Cardiac muscle cell (in vitro differentiated cells and primary cell): ENCODE measurements around the gene ITGB1BP1. TPM values are rescaled to one million over a fixed set of nuclear protein-coding genes. Genes with fewer than 3 reads are reported as not detected.

Experiments used
- DNase-seq, 2 donors: peaks; one replicate each; pipeline versions ENCODE4 v3.0.0 to v3.0.0-alpha.2; 2010 to 2017; ENCODE audit warnings: low read depth in 1 of 2, low spot score in 1 of 2
- H3K27ac ChIP-seq: fragments of 200-600 bp; sonication (generic); 2 replicates; pipeline ENCODE4 v1.5.1; 2016
- H3K27me3 ChIP-seq: fragments of 200-600 bp; sonication (generic); 2 replicates; pipeline ENCODE4 v1.6.0; 2016; ENCODE audit warnings: control low read depth
- H3K36me3 ChIP-seq: fragments of 200-600 bp; sonication (generic); 2 replicates; pipeline ENCODE4 v1.5.1; 2016; ENCODE audit warnings: control low read depth
- H3K4me1 ChIP-seq: fragments of 200-600 bp; sonication (generic); 2 replicates; pipeline ENCODE4 v1.8.1; 2017; ENCODE audit warnings: low read depth, mild to moderate bottlenecking, mixed run types
- H3K4me3 ChIP-seq: fragments of 200-600 bp; sonication (generic); 2 replicates; pipeline ENCODE4 v1.5.1; 2016; ENCODE audit warnings: mild to moderate bottlenecking
- H3K9me3 ChIP-seq: fragments of 200-600 bp; sonication (generic); 2 replicates; pipeline ENCODE4 v1.5.1; 2017; ENCODE audit warnings: low read depth, mild to moderate bottlenecking, control low read depth
- CTCF ChIP-seq: IDR thresholded peaks from 2 replicates; pipeline ENCODE4 v1.5.1; 2012; ENCODE audit warnings: low read depth, mild to moderate bottlenecking, low read length
- polyA plus RNA-seq: library from polyadenylated mRNA; unstranded; fragments of >200 nt; fragmentation: Nextera tagmentation; extraction: Ambion mirVana; gene quantifications from 2 replicates; pipeline ENCODE4 v1.2.1, GENCODE V29; 2016
- total RNA-seq: library from RNA; depleted of rRNA; stranded (reverse); fragments of >200 nt; gene quantifications from 2 replicates; pipeline ENCODE4 v1.2.3, GENCODE V29; 2016

Gene ITGB1BP1
- total and polyA plus RNA-seq, 2 experiments from 2014 or later, result 30.9 to 138 TPM

- Histone ChIP-seq H3K27me3 (no peaks in the 10 kb centered on the region), H3K4me3 (no peak overlapping the region), H3K9me3 (no peaks in the 10 kb centered on the region), H3K27ac (no peak overlapping the region), H3K36me3 (peaks cover 8% of the 10 kb centered on the region), H3K4me1 (no peaks in the 10 kb centered on the region)
- TF ChIP-seq CTCF, result no peak
- DNase-seq, result no peak
Observed at GRCh38 chr2:9465170-9465569, 41.8 kb upstream of the ITGB1BP1 start.

GRCh38 chr2:9463698-9464034 is 40.3 kb upstream of the ITGB1BP1 start:
- Histone ChIP-seq H3K27ac (peak overlapping the region; percentile 49), H3K4me3 (no peak overlapping the region), H3K9me3 (no peaks in the 10 kb centered on the region), H3K27me3 (no peaks in the 10 kb centered on the region), H3K4me1 (no peaks in the 10 kb centered on the region), H3K36me3 (peaks cover 4% of the 10 kb centered on the region)
- DNase-seq, result no peak
- no peak for TF ChIP-seq CTCF

GRCh38 chr2:9462886-9463697 is 39.8 kb upstream of the ITGB1BP1 start:
- H3K4me1 ChIP-seq, result no peaks in the 10 kb centered on the region
- H3K9me3 ChIP-seq, result no peaks in the 10 kb centered on the region
- no peak for TF ChIP-seq CTCF
- no peak overlapping the region for H3K4me3 ChIP-seq
- peak overlapping the region; percentile 49 for H3K27ac ChIP-seq
- no peaks in the 10 kb centered on the region for H3K27me3 ChIP-seq
- DNase-seq, result no peak
- peaks cover 4% of the 10 kb centered on the region for H3K36me3 ChIP-seq

GRCh38 chr2:9462313-9462712 is 39.0 kb upstream of the ITGB1BP1 start:
- Histone ChIP-seq H3K36me3 (peaks cover 5% of the 10 kb centered on the region), H3K4me3 (no peak overlapping the region), H3K27ac (no peak overlapping the region), H3K27me3 (no peaks in the 10 kb centered on the region), H3K4me1 (no peaks in the 10 kb centered on the region), H3K9me3 (no peaks in the 10 kb centered on the region)
- no peak for TF ChIP-seq CTCF
- no peak for DNase-seq

GRCh38 chr2:9461079-9461478 is 37.8 kb upstream of the ITGB1BP1 start:
- no peak for DNase-seq
- peaks cover 15% of the 10 kb centered on the region for H3K36me3 ChIP-seq
- no peak for TF ChIP-seq CTCF
- H3K27ac ChIP-seq, result no peak overlapping the region
- H3K4me3 ChIP-seq, result no peak overlapping the region
- H3K27me3 ChIP-seq, result no peaks in the 10 kb centered on the region
- H3K4me1 ChIP-seq, result no peaks in the 10 kb centered on the region
- no peaks in the 10 kb centered on the region for H3K9me3 ChIP-seq
